NK-92 treated with Interleukin-12 subunit alpha and Interleukin-12 subunit beta, amount 100 ng/mL, for 24 hours (cell line): ENCODE results near the gene SLC10A4.

Experiments
- DNase-seq: peaks from one replicate; lab custom pipeline; 2025; lab: John Stamatoyannopoulos, UW

SLC10A4 gene

GRCh38 chr4:48489683-48490011, 6.5 kb downstream of the SLC10A4 start:
- DNase-seq, result no peak

GRCh38 chr4:48490012-48490679, 7.0 kb downstream of the SLC10A4 start, which contains the start of gene ZAR1:
Gene ZAR1 (plus strand): TSS chr4:48490252. CDS start chr4:48490292, 40 bp downstream.
- DNase-seq, result no peak

DNA sequence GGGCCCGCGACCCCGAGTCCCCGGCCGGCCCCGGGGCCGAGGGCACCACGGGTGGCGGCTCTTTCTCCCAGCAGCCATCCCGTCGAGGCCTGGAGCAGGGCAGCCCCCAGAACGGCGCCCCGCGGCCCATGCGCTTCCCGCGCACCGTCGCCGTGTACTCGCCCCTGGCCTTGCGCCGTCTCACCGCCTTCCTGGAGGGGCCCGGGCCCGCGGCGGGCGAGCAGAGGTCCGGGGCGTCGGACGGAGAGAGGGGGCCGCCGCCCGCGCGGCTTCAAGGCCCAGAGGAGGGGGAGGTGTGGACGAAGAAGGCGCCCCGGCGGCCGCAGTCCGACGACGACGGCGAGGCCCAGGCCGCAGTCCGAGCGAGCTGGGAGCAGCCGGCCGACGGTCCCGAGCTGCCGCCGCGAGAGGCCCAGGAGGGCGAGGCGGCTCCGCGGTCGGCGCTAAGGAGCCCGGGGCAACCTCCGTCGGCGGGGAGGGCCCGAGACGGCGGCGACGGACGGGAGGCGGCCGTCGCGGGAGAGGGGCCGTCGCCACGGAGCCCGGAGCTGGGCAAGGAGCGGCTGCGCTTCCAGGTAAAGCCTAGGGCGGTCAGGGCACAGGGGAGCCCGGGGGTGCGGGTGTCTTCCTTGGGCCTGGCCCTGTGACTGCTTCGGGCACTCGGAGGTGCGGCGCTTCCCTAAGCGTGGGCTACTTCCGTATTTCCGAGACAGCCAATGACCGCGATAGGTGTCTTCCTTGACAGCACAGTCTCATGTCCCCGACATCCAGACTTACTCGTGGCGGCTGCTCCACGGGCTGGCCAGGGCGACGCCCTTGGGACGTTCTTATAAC, 7.8 kb downstream of the SLC10A4 start:
- no peak for DNase-seq

- no peak for DNase-seq
Measured at GRCh38 chr4:48491514-48492176, 8.5 kb downstream of the SLC10A4 start.

DNA sequence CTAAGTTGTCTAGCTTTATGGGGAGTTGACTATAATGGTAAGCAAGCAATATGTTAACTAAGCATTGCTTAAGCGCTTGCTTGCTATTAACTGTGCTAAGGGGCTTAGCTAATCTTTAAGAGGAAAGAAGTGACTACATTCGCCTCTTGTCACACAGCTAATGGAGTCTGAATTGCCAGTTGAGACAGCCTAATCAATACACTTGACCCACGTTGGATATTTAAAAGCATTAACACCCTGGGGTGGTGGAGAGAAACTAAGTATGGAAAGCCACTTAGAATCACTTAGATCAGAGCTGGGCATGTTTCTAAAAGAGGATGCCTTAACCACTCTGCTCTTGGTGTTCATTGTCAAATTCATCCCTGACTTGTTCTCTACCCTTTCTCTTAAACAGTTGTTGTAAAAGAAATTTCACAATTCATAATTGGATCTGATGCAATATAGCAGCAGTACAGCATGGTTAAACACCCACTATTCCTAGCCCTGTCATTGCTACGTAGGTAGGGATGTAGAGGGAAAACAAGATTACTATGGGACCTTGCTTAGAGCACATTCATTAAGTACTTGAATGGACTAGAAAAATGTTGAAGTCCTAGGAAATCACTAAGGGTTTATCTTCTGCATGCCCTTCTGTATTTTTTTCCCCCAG, 10.4 kb downstream of the SLC10A4 start:
- no peak for DNase-seq

DNA sequence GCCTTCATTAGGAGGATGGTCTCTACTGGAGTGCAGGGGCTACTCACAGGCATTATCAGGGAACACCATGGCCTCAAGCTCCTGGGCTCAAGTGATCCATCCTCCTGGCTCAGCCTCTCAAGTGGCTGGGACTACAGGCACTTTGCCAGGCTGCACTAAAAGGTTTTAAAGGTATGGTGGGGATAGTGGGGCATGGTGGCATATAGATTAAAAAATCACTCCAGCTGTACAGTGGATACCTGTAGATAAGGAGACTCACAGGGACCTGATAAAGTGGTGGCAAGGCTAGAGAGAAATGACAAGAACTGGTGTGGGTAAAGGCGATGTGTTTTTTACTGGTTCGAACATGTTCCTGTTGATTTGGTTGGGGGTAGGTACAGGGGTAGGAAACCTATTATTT, 12.8 kb downstream of the SLC10A4 start:
- DNase-seq, result no peak

- no peak for DNase-seq
Measured at GRCh38 chr4:48498895-48499294, 15.8 kb downstream of the SLC10A4 start.

GRCh38 chr4:48499551-48500066, 16.5 kb downstream of the SLC10A4 start:
- DNase-seq, result no peak

DNA sequence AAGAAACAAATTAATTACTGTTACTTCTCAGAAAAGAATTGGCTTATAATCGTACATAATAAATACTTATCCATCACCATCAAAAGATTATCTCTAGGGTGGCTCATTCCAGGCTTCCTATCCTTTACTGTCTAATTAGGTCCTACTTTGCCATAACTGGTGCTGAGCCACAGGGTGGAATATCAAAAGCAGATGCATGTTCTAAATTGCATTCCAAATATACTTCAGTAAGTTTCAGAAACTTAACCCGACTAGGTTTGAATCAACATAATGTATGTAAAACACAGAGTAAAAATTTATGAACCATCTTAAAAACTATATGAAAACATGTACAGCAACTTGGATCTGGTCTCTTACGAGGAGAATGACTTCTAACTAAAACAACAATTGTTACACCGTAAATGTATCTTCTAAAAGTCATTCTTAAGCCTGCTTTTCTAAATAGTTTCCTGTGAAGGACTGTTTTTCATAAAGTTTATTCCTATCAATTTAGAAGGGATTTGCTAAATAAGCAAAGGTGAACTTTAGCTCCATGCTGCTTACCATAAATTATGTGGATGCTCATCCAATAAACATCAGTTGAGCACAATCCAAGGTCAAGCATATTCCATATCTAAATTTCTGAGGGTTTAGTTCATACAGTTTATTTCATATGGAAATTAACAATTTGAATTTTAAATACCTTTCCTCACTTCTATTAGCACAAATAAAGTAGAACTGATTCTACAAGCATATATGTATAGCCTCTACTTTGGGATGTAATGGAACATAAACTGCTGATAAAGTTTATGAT, 20.3 kb downstream of the SLC10A4 start:
- no peak for DNase-seq

- no peak for DNase-seq
Measured at GRCh38 chr4:48504026-48504330, 20.8 kb downstream of the SLC10A4 start.

DNA sequence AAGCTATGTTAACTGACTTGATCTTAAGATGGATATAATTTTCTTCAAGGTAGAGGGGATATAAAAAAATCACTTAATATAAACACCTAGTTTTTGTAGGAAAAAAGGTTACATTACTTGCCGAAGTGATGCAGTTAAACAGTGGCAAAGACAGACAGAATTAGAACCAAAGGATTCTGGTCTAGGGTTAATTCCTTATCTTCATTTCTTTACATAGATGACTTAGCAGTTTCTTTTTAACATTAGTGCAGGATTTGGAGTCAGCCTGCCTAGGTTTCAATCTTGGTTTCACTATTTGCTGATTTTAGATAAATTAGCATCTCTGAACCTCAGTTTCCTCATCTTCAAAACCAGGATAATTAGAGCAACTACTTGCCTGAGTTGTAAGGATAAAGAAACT, 21.2 kb downstream of the SLC10A4 start:
- DNase-seq, result no peak

GRCh38 chr4:48506716-48507115, 23.6 kb downstream of the SLC10A4 start:
- no peak for DNase-seq

DNA sequence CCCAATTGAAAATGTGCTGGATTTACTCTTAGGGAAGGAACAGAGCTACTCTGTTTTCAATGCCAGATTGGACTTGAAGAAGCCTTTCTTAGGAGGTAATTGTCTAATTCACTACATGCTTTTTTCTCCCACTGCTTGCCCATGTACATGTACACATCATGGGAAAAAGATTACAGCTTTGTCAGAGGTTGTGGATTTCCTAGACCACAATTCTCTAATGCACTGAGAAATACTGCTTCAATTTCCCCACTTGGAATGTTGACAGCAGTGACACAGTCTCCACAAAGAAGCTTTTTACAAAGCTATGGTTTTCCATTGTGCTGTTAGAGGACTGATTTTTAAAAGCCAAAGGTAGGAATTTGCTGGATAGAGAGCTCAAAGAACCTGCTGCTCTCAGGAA, 26.4 kb downstream of the SLC10A4 start:
- DNase-seq, result no peak

DNA sequence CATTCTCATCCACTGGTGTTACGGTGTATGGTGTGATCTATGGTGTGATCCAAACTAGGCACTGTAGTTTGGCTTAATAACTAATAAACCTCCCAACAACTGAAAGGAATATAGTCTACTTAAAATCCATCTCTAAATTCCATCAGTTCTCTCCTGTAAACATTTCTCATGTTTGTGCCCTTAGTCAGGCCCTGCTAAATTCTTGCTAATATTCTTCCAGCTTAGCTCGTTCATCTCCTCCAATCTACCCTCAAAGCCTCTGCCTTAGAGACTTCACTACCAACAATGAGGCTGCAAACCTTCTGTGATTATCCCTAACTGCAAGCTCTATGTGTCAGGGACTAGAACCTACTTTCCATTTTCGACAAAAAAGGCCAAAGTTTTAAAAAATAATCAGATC, 35.0 kb downstream of the SLC10A4 start:
- no peak for DNase-seq

GRCh38 chr4:48526406-48526805, 43.3 kb downstream of the SLC10A4 start:
- no peak for DNase-seq

- no peak for DNase-seq
Measured at GRCh38 chr4:48538358-48538757, 55.2 kb downstream of the SLC10A4 start.
